HG03469 (cell line): Measurements from ENCODE around the gene RIMBP2.

Experiments
- ATAC-seq: cut with Tn5 transposase; IDR thresholded peaks from one replicate; pipeline ENCODE4 v1.9.1; 2021; ENCODE audit warnings: mild to moderate bottlenecking, moderate library complexity, moderate number of reproducible peaks; ENCODE audit not compliant: unreplicated experiment

Gene RIMBP2

DNA sequence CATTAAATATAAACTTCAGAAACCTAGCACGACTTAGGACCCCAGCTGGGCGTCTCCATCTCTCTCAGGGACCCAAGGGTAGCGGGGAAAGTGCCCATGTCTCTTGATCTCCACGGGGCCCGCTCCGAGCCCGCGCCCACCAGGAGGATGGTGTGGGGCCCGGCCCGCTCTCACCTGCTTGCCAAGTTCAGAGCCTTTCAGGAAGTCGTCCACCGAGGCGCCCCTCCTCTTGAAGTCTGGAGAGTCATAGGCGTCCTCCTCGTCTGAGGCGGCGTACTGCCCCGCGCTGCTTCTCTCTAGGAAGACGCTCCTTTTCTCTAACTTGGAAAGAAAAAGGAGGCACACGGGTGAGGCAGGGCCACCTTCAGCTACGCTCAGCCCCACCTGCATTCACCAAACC is 281.5 kb downstream of the RIMBP2 start:
- no peak for ATAC-seq

DNA sequence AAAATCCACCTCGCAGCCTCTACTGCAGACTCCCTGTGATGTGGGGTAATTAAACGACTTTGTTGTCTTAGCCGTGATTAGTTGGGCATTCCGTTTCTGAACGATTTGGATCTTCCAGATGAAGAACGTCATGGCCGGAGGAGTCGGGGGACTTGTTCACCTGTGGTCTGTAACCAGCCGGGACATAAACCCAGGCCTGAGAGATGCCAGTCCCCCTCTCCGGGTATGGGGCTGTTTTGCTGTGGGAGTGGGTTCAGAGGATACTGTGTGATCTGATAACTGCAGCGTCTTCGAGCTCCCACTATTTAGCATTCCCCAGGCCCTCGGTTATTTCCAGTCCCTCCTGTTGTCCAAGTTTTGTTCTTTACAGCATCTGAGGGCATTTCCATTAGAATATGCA is 282.3 kb downstream of the RIMBP2 start:
- no peak for ATAC-seq

DNA sequence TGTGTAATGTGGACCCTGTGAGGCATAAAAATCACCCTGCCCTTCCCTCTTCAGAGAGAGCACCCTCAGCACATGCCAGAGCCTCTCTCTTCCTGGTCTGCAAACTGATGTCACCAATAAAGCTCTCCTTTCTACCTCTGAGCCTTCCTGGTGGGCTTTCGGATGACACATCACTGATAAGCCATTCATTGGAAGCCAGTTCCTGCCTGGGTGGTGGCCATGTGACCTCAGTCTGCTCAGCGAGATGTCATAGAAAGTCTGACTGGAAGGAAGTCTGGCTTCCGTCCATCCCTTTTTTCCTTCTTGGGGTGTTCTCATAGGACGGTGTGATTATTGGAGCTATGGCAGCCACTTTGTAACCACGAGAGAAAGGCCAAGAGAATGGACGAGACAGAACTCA is 282.7 kb downstream of the RIMBP2 start:
- ATAC-seq = no peak

DNA sequence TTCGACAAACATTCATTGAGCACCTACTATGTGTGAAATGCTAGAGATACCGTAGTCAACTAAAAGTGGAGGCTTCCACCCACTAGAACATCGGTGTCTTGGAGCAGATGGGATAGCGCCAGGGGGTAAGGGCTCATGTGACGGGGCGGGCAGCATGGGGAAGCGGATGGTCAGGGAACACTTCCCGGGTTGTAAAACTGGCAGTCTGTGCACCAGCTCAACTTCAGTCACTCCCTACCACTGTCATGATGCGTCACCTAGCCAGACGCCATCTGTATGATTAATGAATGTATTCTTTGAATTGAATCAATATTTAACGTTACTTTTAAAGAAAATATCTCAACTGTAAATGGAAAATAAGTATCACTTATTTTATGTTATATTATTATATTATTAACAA is 284.9 kb downstream of the RIMBP2 start:
- no peak for ATAC-seq

GRCh38 chr12:130429656-130430505 is 286.2 kb downstream of the RIMBP2 start:
- ATAC-seq = no peak

DNA sequence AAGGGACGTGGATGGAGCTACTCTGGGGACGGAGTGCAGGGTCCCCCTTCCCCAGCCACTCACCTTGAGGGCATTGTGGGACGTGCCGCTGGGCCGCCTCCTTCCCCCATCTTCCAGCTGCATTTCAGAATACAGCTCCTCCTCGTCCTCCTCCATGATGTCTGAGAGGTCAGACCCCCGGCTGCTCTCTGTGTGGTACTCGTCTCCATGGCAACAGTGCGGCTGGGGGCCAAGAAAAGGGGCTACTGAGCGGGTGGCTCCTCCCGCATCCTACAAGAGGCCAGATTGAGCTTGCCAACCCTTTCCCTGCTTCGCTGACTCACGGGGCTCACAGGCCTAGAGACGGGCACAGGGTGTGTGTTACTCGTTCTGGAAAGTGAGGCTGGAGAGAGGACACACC is 288.0 kb downstream of the RIMBP2 start:
- ATAC-seq = no peak

DNA sequence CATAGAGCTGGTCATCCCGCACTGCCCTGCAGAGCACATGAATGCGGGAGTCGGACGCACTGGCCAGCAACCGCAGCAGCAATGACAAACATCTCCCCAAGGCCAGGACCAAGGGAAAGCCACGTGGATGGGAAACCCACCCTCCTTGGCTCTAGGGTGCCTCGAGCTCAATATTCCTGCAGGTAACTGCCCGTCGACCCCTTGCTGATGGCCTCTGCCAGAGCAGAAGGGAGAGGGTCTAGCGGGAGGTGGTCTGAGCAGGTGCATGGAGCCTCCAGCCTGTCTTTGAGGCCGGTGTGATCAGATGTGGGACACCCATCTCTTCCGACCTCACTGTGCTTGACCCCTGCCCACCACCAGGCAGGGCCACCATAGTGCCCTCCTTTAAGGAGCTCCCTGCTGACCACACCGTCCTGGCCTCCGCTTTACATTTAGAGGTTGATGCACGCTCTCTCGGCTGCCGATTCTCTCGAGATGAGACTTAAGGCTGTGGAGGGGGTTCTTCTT is 288.7 kb downstream of the RIMBP2 start:
- no peak for ATAC-seq

DNA sequence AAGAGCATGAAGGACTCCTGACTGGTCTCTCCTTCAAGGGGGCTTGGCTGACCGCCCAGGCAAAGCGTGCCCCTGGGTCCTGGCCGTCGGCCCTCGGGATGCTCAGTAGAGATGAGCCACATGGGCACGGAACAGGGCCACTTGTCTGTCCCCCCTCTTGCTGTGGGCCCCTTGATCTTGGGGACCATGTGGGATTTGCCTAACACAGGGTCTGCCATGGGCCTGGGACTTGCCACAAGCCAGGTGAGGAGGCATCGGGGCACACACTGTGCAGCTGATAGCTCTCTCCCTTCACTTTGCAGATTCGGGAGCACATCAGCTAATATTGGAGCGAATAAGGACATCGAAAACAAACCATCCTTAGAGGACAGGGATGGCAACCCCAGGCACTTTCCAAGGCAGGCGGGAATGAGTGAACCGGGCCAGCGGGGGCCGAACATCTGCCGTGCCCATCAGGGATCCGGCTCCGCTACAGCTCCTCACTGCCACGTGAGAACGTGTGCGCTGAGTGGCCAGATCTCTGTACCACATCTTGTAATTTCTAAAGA is 290.3 kb downstream of the RIMBP2 start:
- ATAC-seq = no peak

DNA sequence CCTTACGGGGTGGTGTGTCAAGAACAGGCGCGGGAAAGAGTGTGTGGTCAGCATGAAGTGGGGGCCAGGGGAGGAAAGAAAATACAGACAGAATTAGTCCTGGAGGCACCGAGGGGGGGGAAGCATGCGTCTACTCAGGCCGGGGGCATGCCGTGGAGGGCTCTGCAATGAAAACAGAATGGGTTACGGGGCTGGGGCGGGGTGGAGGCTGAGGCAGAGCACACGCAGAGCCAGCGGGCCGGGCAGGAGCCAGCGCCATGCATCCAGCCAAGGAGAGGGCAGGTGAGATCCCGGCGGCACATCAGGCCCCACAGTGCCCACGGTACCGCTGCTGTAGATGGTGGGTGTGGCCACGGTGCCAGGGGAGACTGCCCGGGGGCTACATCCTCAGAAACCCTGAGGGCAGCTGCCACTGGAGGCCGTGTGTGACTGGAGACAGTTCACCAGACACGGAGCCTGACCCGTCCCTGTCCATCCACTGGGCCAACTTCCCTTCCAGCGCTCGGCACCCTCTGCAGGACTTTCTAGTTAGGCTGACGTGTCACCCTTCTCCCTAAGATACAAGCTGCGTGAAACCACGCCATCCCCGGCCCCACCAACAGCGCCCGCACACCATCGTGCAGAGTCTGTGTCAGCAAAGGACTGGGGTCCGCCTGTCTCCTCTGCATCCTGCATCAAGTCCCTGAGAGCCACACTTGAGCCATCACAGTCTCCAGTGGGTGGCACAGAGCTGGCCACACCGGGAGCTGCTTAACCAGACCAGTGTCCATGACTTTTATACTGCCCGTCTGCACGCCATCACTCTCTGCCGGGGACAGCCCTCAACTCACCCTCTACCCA is 291.0 kb downstream of the RIMBP2 start:
- ATAC-seq = no peak

- no peak for ATAC-seq
These were observed 291.9 kb downstream of the RIMBP2 start for GRCh38 chr12:130423991-130424857.

GRCh38 chr12:130423136-130423535 is 293.0 kb downstream of the RIMBP2 start:
- no peak for ATAC-seq

- no peak for ATAC-seq
These were observed 293.4 kb downstream of the RIMBP2 start for GRCh38 chr12:130422676-130423075.

DNA sequence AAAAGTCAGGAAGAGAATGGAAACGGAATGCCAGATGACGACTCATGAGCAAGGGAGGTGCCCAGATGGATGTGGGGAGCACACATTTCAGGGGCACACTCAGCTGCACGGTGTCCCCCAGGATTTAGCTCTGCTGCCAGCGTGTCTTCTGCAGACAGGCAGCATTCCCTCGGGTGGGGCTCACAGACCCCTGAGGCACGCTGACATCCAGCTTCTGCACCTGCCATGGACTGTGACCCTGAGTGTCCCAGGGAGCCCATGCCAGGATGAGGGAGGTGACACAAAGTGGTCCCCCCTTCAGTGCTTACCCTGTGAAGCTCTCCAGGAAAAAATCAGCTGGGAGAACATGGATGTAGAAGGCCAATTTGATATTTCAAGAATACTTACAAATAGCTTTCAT is 294.2 kb downstream of the RIMBP2 start:
- no peak for ATAC-seq

GRCh38 chr12:130420071-130420470 is 296.0 kb downstream of the RIMBP2 start:
- no peak for ATAC-seq

DNA sequence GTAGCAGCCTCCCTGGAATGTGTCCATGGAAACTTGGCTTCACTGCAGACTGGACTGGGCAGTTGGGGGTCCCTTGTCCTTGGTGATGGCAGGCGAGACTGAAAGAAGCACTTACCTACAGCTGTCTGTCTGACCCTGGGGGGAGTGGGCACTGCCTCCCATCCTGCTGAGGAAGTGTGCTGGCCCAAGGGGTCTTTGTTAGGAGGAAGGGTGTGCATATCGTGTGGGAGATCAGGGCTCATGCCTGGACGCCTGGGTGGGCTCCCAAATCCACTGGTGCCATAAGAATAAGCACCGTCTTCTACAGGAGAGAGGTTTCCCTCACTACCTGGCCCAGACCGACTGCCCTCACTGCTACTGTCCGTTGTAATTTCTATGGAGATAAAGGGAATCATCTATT is 297.0 kb downstream of the RIMBP2 start:
- no peak for ATAC-seq

DNA sequence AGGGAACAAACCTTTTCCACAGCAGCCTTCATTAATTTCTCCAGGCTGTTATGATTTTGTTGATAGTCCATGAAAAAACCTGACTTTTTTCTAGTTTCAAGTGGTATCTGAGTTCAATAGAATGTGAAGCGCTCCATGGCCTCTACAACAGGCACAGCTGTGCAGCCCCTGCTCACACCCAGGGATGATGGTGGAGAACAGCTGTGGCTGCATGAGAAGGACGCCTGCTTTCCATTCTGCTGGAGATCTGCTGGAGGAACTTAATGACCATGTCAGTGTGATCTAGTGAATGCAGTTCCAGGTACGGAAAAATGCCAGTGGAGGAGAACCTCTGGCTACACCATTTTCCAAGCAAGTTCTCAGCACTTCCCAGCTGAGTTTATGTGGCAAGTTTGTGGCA is 297.8 kb downstream of the RIMBP2 start:
- ATAC-seq = no peak

DNA sequence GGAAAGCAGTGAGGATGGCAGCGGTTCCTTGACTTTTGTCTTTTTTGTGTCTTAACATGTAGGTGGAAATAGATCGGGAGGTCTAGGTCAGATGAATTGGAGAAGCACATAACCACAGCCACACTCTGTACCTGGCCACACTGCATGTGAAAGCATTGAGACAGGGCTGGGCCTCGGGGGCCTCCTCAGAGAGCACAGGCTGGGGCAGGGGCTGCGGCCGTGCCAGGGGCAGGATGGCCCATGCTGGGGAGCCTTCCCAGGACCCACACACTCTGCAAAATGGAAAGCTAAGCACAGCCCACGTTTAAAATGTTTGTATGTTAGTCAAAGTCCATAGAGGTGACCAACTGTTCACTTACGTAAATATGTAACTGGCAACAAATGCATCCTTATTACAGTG is 301.7 kb downstream of the RIMBP2 start:
- no peak for ATAC-seq

DNA sequence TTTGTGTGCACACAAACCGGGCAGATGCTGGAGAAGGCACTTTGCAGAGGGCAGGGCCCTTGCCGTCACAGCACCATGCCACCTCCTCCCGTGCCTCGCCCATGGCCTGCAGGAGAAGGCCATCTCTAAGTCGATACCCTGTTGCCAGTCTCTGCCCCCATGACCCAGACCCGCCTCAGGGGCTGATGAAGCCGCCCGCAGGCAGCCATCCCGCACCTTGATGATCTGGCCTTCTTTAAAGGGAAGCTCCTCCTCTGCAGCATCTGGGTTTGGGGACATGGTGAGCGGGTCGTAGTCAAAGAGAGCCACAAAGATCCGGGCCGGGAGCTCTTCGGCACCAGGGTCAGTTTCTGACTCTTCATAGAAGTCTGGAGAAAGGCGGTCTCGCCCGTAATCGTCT is 302.2 kb downstream of the RIMBP2 start:
- ATAC-seq = no peak

DNA sequence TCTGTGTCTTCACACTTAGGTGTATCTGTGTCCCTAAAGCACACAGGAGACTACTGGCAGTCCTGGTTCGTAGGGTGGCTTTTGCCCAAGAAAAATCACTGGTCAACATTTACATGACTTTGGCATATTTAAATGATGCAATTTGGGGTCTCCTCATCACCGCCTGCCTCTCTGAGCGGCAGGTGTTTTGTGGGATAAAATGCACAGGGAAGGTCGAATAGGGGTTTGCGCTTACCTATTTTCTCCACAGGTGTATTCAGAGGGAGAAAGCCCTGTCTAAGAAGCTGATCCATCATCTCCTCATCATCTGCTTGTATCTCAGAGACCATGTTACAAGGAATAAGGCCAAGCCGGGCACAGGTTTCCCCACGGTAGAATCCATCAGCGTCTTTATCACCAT is 303.7 kb downstream of the RIMBP2 start:
- no peak for ATAC-seq

- no peak for ATAC-seq
These were observed 310.8 kb downstream of the RIMBP2 start for GRCh38 chr12:130405332-130405731.

DNA sequence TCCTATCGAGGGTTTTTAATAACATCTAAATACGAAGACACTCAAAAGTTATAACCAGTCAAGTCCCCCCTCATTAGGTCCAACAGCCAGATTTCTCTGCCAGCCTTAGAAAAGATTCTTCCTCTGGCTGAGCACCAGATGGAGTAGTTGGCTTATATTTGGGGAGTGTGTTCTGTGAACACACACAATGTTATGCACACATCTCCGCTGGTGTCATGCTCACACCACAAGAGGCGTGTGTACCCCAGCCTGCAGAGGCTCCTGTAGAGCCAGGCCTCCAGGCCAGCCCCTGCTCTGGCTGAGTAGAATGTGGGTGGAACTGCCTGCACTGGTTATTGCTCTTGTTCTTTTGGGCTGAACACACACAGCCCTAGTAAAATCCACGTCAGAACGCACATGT is 314.4 kb downstream of the RIMBP2 start:
- ATAC-seq = no peak
